Adrenal gland (tissue), 12 donors: ENCODE measurements around the gene PATJ. TPM values are rescaled to one million over a fixed set of nuclear protein-coding genes. Genes with fewer than 3 reads are reported as not detected.

Source experiments
- DNase-seq, 7 donors: peaks; one replicate each; pipeline ENCODE4 v3.0.0-alpha.2; 2019 to 2020
- H3K27ac ChIP-seq, 5 donors: fragments of 200-600 bp; sonication (generic) in 4 of 5; 1 replicate in 3 of 5; 2 replicates in 2 of 5; pipeline versions ENCODE4 v1.5.1 to v1.8.0; 2016 to 2020; ENCODE audit warnings: mild to moderate bottlenecking in 1 of 5
- H3K27me3 ChIP-seq: fragments of 200-600 bp; 2 replicates; pipeline ENCODE4 v1.8.0; 2021
- H3K36me3 ChIP-seq, 2 donors: fragments of 200-600 bp; replicated peaks in 1 of 2; 1 replicate in 1 of 2; 2 replicates in 1 of 2; pipeline versions ENCODE4 v1.5.1 to v1.8.0; 2018 to 2022
- H3K4me1 ChIP-seq, 2 donors: fragments of 200-600 bp; replicated peaks in 1 of 2; 1 replicate in 1 of 2; 2 replicates in 1 of 2; pipeline versions ENCODE4 v1.5.1 to v1.8.0; 2018 to 2021
- H3K4me3 ChIP-seq, 4 donors: fragments of 200-600 bp; sonication (generic) in 3 of 4; one replicate each; pipeline ENCODE4 v1.5.1; 2016 to 2018
- H3K9me3 ChIP-seq, 3 donors: fragments of 200-600 bp; sonication (generic) in 1 of 3; replicated peaks in 1 of 3; 1 replicate in 2 of 3; 2 replicates in 1 of 3; pipeline versions ENCODE4 v1.5.1 to v1.8.0; 2016 to 2021
- CTCF ChIP-seq, 6 experiments: fragments of 450-650 bp in 4 of 6; fragments of 200-600 bp in 2 of 6; sonication (generic) in 1 of 6; IDR thresholded peaks; 1 replicate in 5 of 6; 2 replicates in 1 of 6; pipeline versions ENCODE4 v1.5.1 to v1.8.0; 2016 to 2021; ENCODE audit warnings: antibody characterized with exemption in 6 of 6, mild to moderate bottlenecking in 2 of 6, moderate library complexity in 1 of 6
- POLR2A ChIP-seq, 2 donors: fragments of 450-650 bp; IDR thresholded peaks; one replicate each; pipeline ENCODE4 v1.6.1; 2017; ENCODE audit warnings: antibody characterized with exemption in 2 of 2, mild to moderate bottlenecking in 2 of 2, moderate library complexity in 1 of 2
- WGBS, 4 donors: extraction: QIAGEN DNeasy Blood & Tissue Kit in 2 of 4; methylation state at CpG; one replicate each; pipeline versions ENCODE4 v1.1.5 to v1.1.7; 2013 to 2017; 5-methylcytosine and 5-hydroxymethylcytosine counted together
- intact Hi-C, 2 donors: fragments of 100-400 bp; cut with DNase I; formaldehyde crosslinking; loops; one replicate each; pipeline versions ENCODE4 v1.14.1 to v1.15.0; 2022 to 2023
- polyA plus RNA-seq, 3 donors: library from polyadenylated mRNA; stranded (reverse); fragments of 200-250 nt in 2 of 3; fragments of 350-450 nt in 1 of 3; fragmentation: Illumina TruSeq in 1 of 3; extraction: RNeasy Lipid Tissue Mini Kit (QIAGEN cat#74804) in 1 of 3; gene quantifications; one replicate each; pipeline ENCODE4 v1.2.3, GENCODE V29; 2013 to 2014
- total RNA-seq, 9 donors: library from RNA; depleted of rRNA in 4 of 9; stranded (reverse); fragments of >200 nt in 4 of 9; fragments of 120-200 nt in 1 of 9; fragmentation: NEBNext Ultra II Directional in 1 of 9; extraction: Animal tissue kit (Norgen Biotek cat#: 25700) in 1 of 9; gene quantifications; one replicate each; pipeline versions ENCODE4 v1.1.0 to v1.2.4, GENCODE V29; 2013 to 2023
- donor health status: healthy with polysubstance abuse.
- donor health status: Bipolar disorder and iron deficiency.
- donor health status: DM: yes; HTN: yes; CAD: no.
- donor health status: DM: no; HTN: no; CAD: no.
- donor health status: DM: no; HTN: no; CAD: no.
- donor health status: DM: yes; HTN: yes; CAD: no.

PATJ gene
- total and polyA plus RNA-seq, 12 donors = 6.8 to 36.6 (median 23.4) TPM

GRCh38 chr1:62100442-62100841, 358.2 kb downstream of the PATJ start:
- Histone ChIP-seq H3K4me3 (no peak overlapping the region), H3K36me3 (no peaks in the 10 kb centered on the region), H3K4me1 (no peaks in the 10 kb centered on the region), H3K27ac (no peak overlapping the region), H3K27me3 (no peaks in the 10 kb centered on the region), H3K9me3 (no peaks in the 10 kb centered on the region)
- 87 to 97% (median 93%) methylated on average over 2 of the region's 2 CpGs for WGBS, 4 donors
- intact Hi-C loops = no loop called here
- no peak for DNase-seq
- TF ChIP-seq CTCF (IDR thresholded peaks at IDR 0.05) (no peak), POLR2A (IDR thresholded peaks at IDR 0.05) (no peak)

- H3K4me3 ChIP-seq = no peak overlapping the region
- 91 to 95% (median 93%) methylated on average over 3 of the region's 3 CpGs for WGBS, 4 donors
- no peaks in the 10 kb centered on the region for H3K36me3 ChIP-seq
- H3K27me3 ChIP-seq = no peaks in the 10 kb centered on the region
- H3K9me3 ChIP-seq = no peaks in the 10 kb centered on the region
- intact Hi-C loops = no loop called here
- H3K4me1 ChIP-seq = no peaks in the 10 kb centered on the region
- H3K27ac ChIP-seq = no peak overlapping the region
- DNase-seq = no peak
- TF ChIP-seq POLR2A (IDR thresholded peaks at IDR 0.05) (no peak), CTCF (IDR thresholded peaks at IDR 0.05) (no peak)
These were observed 361.6 kb downstream of the PATJ start for GRCh38 chr1:62103846-62104245.

- intact Hi-C loops = no loop called here
- Histone ChIP-seq H3K9me3 (no peaks in the 10 kb centered on the region), H3K4me3 (no peak overlapping the region), H3K27me3 (no peaks in the 10 kb centered on the region), H3K27ac (no peak overlapping the region), H3K4me1 (peaks cover 0 to 4% of the 10 kb centered on the region in 2 donors), H3K36me3 (no peaks in the 10 kb centered on the region)
- no peak for DNase-seq
- TF ChIP-seq POLR2A (IDR thresholded peaks at IDR 0.05) (no peak), CTCF (IDR thresholded peaks at IDR 0.05) (no peak)
- WGBS, 4 donors = 80 to 84% (median 82%) methylated on average over 1 of the region's 1 CpG
These were observed 365.6 kb downstream of the PATJ start for GRCh38 chr1:62107923-62108322.

GRCh38 chr1:62109124-62109523, 366.8 kb downstream of the PATJ start:
- intact Hi-C loops = no loop called here
- no peaks in the 10 kb centered on the region for H3K27me3 ChIP-seq
- H3K4me3 ChIP-seq = no peak overlapping the region
- H3K4me1 ChIP-seq = peaks cover 0 to 4% of the 10 kb centered on the region in 2 donors
- no peak for DNase-seq
- H3K9me3 ChIP-seq = no peaks in the 10 kb centered on the region
- H3K36me3 ChIP-seq = no peaks in the 10 kb centered on the region
- no peak overlapping the region for H3K27ac ChIP-seq
- WGBS, 4 donors = 80 to 89% (median 85%) methylated on average over 5 of the region's 5 CpGs
- TF ChIP-seq POLR2A (IDR thresholded peaks at IDR 0.05) (no peak), CTCF (IDR thresholded peaks at IDR 0.05) (no peak)
